Fibroblast of skin of left biceps (primary cell): ENCODE measurements around the gene LMAN1L.

Source experiments
- DNase-seq, 2 experiments: peaks; one replicate each; pipeline ENCODE4 v3.0.0-alpha.2; 2013; ENCODE audit warnings: low read depth in 2 of 2

Gene LMAN1L

GRCh38 chr15:74794248-74794969 lies 18.2 kb upstream of the LMAN1L start:
- DNase-seq, result no peak

DNA sequence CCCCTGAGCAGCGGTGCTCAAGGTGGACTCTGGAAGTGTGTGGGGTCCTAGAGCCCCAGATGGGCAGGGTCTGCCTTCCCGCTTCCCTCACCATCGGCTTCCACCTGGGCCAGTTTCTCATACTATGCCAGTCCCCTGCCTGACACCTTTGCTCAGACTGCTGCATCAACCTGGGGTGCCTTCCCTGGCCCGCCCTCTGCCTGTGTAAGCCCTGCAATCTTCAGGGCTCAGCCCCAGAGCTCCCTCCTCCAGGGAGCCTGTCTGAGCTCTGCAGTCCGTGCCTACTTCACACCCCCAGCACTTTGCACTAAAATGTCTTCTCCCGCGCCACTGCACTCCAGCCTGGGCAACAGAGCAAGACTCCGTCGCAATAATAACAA lies 17.7 kb upstream of the LMAN1L start:
- no peak for DNase-seq

DNA sequence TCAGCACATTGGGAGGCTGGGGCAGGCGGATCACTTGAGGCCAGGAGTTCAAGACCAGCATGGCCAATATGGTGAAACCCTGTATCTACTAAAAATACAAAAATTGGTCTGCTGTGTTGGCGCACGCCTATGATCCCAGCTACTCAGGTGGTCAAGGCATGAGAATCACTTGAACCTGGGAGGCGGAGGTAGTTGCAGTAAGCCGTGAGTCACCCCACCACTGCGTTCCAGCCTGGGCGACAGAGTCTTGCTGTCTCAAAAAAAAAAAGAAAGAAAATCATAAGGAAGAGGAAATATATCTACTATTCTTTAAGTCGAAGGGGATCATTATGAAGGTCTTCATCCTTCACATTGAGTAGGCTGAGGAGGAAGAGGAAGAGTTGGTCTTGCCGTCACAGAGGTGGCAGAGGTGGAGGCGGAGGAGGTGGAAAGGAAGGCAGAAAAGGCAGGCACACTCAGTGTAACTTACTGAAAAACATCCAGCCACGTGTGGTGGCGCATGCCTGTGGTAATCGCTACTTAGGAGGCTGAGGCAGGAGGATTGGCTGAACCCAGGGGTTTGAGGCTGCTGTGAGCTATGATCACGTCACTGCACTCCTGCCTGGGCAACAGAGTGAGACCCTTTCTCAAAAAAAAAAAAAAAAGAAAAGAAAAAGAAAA lies 16.5 kb upstream of the LMAN1L start:
- no peak for DNase-seq

DNA sequence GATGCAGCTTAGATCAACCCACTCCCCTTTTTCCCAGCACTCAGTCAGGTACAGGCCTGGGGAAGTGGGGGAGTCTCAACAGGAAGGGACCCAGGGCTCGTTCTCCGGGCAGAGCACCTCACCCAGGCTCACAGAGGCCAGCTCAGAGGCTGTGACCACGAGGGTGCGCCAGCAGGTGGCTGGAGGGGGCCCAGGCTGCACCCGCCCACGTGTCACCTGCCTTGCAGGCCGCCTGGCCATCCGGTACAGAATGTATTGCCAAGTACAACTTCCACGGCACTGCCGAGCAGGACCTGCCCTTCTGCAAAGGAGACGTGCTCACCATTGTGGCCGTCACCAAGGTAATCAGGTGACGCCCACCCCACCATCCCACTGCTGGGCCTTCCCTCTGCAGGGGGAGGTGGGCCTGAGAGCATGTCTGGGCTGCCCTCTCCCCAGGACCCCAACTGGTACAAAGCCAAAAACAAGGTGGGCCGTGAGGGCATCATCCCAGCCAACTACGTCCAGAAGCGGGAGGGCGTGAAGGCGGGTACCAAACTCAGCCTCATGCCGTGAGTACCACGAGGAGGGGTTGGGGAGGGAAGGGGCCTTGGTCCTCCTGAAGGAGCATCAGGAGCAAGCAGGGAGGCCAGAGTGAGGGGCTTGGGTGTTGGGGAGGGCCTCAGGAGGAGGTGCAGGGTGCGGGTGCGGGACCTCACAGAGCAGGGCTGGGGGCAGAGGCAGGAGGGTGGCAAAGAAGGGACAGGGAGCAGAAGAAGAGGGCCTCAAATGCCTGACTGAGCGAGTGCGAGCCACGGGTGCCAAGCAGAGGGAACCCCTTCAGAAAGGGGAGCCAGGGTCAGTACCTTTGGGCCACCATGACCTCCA lies 14.0 kb upstream of the LMAN1L start:
- no peak for DNase-seq

DNA sequence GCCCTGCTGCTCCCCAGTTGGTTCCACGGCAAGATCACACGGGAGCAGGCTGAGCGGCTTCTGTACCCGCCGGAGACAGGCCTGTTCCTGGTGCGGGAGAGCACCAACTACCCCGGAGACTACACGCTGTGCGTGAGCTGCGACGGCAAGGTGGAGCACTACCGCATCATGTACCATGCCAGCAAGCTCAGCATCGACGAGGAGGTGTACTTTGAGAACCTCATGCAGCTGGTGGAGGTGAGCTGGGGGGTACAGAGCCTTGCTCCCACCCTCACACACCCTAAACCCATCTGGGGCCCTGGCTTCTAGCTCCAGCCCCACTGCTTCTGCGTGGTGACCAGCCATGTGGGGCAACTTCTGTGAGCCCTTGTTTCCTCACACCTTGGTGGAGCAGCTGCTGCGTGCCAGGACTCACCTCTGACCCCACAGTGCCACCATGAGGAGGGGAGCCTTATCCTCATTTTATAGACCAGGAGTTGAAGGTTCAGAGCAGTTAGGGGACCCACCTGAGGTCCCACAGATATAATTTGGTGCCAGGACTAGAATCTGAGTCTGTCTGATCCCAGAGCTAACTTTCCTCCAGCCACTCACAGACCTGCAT lies 13.3 kb upstream of the LMAN1L start:
- DNase-seq, result no peak

GRCh38 chr15:74799856-74800558 lies 12.6 kb upstream of the LMAN1L start:
- DNase-seq, result no peak

DNA sequence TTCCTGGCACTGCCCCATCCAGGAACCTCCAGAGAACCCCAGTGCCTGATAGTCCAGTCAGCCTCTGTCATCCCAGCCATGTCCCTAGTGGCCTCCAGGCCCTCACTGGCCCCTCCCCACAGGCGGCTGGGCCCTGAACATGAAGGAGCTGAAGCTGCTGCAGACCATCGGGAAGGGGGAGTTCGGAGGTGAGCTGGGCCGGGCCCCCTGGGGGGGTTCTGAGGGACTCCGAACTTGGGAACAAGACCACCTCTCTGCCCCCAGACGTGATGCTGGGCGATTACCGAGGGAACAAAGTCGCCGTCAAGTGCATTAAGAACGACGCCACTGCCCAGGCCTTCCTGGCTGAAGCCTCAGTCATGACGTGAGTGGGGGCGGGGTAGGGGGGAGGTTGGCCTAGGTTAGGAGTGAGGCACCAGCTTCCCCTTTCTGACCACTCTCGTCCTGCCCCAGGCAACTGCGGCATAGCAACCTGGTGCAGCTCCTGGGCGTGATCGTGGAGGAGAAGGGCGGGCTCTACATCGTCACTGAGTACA lies 12.0 kb upstream of the LMAN1L start:
- DNase-seq, result no peak

- DNase-seq, result no peak
Measured at GRCh38 chr15:74801311-74801997, 11.2 kb upstream of the LMAN1L start.

DNA sequence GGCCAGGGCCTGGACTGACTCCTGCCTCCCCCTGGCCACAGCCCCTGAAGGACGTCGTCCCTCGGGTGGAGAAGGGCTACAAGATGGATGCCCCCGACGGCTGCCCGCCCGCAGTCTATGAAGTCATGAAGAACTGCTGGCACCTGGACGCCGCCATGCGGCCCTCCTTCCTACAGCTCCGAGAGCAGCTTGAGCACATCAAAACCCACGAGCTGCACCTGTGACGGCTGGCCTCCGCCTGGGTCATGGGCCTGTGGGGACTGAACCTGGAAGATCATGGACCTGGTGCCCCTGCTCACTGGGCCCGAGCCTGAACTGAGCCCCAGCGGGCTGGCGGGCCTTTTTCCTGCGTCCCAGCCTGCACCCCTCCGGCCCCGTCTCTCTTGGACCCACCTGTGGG lies 10.3 kb upstream of the LMAN1L start:
- no peak for DNase-seq

DNA sequence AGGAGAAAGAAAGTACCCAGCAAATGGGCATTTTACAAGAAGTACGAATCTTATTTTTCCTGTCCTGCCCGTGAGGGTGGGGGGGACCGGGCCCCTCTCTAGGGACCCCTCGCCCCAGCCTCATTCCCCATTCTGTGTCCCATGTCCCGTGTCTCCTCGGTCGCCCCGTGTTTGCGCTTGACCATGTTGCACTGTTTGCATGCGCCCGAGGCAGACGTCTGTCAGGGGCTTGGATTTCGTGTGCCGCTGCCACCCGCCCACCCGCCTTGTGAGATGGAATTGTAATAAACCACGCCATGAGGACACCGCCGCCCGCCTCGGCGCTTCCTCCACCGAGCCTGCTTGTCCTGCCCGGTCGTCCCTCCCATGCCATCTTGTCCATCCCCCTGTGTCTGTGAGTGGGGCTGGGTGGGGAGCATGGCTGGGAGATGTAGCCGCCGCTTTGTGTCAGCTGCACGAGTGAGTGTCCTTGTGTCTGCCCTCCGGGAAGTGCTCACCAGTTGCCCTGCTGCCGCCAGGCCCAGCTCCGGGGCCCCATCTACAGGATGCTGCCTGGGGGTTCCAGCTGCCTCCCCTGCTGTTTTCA lies 9.7 kb upstream of the LMAN1L start:
- no peak for DNase-seq

- DNase-seq, result no peak
Measured at GRCh38 chr15:74804935-74805334, 7.7 kb upstream of the LMAN1L start.

- no peak for DNase-seq
Measured at GRCh38 chr15:74807282-74807681, 5.4 kb upstream of the LMAN1L start.

GRCh38 chr15:74808078-74808839 lies 4.4 kb upstream of the LMAN1L start:
- DNase-seq, result no peak

GRCh38 chr15:74808840-74809229 lies 3.8 kb upstream of the LMAN1L start:
- DNase-seq, result no peak

GRCh38 chr15:74809242-74809641 lies 3.4 kb upstream of the LMAN1L start:
- DNase-seq, result no peak

- DNase-seq, result no peak
Measured at GRCh38 chr15:74809956-74810355, 2.7 kb upstream of the LMAN1L start.

DNA sequence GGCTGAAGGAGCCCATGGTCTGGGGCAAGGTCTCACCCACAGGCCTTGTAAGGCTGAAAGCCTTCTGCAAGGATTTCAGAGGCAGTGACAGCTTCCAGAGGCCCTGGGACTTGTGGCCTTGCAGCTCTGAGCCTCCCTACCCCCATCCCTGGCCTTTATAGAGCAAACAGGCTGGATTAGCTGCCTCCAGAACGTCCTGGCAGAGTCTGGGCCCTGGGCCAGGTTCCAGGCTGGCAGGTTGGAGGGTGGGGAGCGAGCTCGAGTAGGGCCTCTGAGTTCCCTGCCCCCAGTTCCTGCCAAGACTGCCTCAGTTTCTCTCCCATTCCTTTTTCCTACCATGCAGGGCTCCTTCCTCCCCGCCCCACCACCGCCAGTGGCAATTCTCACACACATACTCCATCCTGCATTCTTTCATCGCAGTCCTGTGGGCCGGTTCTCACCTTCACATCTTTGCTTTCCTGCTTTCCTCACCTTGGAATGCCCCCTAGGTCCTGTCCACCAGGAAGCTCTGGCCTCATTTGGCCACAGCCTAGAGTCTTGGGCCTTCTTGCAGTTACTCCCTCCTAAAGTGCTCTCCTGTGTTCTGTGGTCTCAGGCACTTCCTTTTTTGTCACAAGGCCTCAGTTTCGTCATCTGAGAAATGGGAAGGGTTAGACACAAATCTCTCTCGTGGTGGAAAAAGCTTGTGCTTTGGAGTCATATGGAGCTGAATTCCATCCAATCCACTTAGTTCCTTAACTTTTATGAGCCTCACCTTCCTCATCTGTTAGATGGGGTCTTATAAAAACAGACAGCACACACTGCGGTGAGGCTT lies 2.7 kb downstream of the LMAN1L start:
- no peak for DNase-seq

DNA sequence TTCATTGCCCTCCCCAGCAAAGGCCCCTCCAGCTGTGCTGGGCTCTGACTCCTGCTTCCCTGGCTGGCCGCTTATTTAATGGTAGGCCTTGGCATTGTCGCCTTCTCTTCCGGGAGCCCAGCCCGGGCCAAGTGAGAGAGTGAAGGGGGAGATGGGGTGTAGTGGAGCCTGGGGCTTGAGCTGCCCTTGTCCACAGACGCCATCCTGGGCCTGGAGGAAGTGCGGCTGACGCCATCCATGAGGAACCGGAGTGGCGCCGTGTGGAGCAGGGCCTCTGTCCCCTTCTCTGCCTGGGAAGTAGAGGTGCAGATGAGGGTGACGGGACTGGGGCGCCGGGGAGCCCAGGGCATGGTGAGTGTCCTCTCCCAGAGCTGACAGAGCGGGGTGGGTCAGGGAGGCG lies 3.3 kb downstream of the LMAN1L start:
- no peak for DNase-seq
